Measurements from ENCODE around the gene CAMKK1. TPM values are rescaled to one million over a fixed set of nuclear protein-coding genes. Genes with fewer than 3 reads are reported as not detected.

The CAMKK1 gene
- polyA plus RNA-seq, 1 donor from 2014 or later = 8.9 TPM

DNA sequence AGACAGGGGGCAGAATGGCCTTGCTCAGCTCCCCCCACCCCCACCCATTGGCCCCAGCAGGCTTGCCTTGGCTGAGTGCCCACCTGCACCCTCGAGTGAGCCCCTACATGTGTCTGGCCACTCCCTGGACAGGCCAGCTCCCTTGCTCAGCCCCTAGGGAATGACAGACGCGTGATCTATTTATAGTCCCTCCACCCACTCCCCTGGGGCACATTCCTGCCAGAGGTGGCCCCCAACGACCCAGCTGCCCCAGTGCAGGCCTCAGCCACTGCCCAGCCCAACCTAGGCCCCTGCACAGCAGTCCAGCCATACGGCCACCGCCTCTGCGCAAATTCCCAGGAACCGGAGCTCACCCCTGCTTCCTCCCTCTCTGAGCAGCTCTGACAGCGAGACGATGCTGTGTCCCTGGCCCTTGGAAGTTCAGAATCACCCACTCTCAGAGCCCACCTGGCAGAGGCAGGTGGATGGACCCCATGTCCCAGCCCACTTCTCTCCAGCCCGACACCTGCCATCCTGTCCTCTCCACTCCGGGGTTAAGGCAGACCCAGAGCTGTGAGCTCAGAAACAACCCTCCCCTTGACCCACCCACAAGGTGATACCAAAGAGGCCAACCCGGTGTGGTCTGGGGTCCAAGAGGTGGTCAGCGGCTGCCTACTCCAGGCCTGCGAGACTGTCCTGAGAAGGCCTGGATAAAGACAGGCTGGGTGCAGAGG, 34.9 kb upstream of the CAMKK1 start:
- no peak overlapping the region for H2AFZ ChIP-seq (ENCODE audit: low read depth, low read length)
- H3K9me2 ChIP-seq (ENCODE audit: insufficient read depth, low read length) = no peaks in the 10 kb centered on the region
- H3K4me2 ChIP-seq (ENCODE audit: low read length) = no peak overlapping the region
- no peaks in the 10 kb centered on the region for H3K27me3 ChIP-seq (ENCODE audit: insufficient read depth, low read depth, low read length)
- H3F3A ChIP-seq (ENCODE audit: insufficient read depth, low read length, poor library complexity, severe bottlenecking) = no peaks in the 10 kb centered on the region
- no peaks in the 10 kb centered on the region for H3K9me3 ChIP-seq (ENCODE audit: low read length)
- H3K27ac ChIP-seq (ENCODE audit: low read length) = no peak overlapping the region
- H3K4me3 ChIP-seq (ENCODE audit: low read length) = no peak overlapping the region
- no peak for TF ChIP-seq SMC3 (conservative IDR thresholded peaks at IDR 0.05; ENCODE audit: poor library complexity)
- no peaks in the 10 kb centered on the region for H4K20me1 ChIP-seq (ENCODE audit: insufficient read depth)
- no peaks in the 10 kb centered on the region for H3K79me2 ChIP-seq (replicated peaks; ENCODE audit: insufficient read depth, low read length)
- H3K9ac ChIP-seq (ENCODE audit: low read length) = no peak overlapping the region
- no peaks in the 10 kb centered on the region for H3K36me3 ChIP-seq (ENCODE audit: insufficient read depth, low read length)

DNA sequence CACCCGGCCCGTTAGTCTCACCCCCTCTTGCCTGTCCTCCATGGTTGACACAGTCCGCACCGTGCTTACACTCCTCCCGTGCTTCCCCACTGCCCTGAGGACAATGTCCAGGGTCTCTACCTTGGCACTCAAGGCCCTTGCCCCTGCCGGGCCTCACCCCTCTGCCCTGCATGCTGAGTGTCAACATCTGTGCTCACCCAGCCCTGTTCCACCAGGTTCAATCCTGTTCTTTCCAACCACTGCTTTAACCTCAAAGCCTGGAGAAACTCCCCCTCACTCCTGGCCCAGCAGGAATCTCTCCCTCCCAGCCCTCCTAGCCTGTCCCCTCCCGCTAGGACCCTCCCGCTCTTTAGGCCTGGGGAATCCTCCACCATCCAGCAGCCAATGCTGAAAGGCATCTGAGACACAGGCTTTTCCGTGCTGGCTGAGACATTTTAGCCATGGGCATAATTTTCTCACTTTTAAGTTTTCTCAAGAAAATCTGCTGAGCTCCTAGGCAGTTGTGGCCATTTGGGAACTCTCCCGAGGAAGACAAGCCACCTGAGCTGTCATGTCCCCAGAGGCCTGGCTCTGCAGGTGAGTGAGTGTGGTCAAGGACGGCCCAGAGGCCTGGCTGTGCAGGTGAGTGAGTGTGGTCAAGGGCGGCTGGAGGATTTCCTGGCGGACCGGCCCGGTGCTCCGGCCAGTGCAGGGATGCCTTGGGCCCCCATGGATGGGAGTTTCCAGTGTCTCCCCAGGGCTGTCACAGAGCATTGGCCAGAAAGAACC, 34.2 kb upstream of the CAMKK1 start:
- no peaks in the 10 kb centered on the region for H4K20me1 ChIP-seq (ENCODE audit: insufficient read depth)
- no peak overlapping the region for H2AFZ ChIP-seq (ENCODE audit: low read depth, low read length)
- H3F3A ChIP-seq (ENCODE audit: insufficient read depth, low read length, poor library complexity, severe bottlenecking) = no peaks in the 10 kb centered on the region
- H3K79me2 ChIP-seq (replicated peaks; ENCODE audit: insufficient read depth, low read length) = no peaks in the 10 kb centered on the region
- no peak overlapping the region for H3K4me3 ChIP-seq (ENCODE audit: low read length)
- H3K27me3 ChIP-seq (ENCODE audit: insufficient read depth, low read depth, low read length) = no peaks in the 10 kb centered on the region
- no peaks in the 10 kb centered on the region for H3K36me3 ChIP-seq (ENCODE audit: insufficient read depth, low read length)
- TF ChIP-seq TAF1 (IDR thresholded peaks at IDR 0.05; ENCODE audit: low read depth) (no peak), POLR2AphosphoS5 (IDR thresholded peaks at IDR 0.05) (no peak), SMC3 (conservative IDR thresholded peaks at IDR 0.05; ENCODE audit: poor library complexity) (no peak), EZH2 (IDR thresholded peaks at IDR 0.05; ENCODE audit: borderline replicate concordance, insufficient read depth, low read length, poor library complexity, severe bottlenecking) (no peak), EP300 (conservative IDR thresholded peaks at IDR 0.05; ENCODE audit: poor library complexity, severe bottlenecking) (no peak), RAD21 (conservative IDR thresholded peaks at IDR 0.05) (no peak), MXI1 (conservative IDR thresholded peaks at IDR 0.05; ENCODE audit: poor library complexity, severe bottlenecking) (no peak)
- TF ChIP-seq, protein P1, sequence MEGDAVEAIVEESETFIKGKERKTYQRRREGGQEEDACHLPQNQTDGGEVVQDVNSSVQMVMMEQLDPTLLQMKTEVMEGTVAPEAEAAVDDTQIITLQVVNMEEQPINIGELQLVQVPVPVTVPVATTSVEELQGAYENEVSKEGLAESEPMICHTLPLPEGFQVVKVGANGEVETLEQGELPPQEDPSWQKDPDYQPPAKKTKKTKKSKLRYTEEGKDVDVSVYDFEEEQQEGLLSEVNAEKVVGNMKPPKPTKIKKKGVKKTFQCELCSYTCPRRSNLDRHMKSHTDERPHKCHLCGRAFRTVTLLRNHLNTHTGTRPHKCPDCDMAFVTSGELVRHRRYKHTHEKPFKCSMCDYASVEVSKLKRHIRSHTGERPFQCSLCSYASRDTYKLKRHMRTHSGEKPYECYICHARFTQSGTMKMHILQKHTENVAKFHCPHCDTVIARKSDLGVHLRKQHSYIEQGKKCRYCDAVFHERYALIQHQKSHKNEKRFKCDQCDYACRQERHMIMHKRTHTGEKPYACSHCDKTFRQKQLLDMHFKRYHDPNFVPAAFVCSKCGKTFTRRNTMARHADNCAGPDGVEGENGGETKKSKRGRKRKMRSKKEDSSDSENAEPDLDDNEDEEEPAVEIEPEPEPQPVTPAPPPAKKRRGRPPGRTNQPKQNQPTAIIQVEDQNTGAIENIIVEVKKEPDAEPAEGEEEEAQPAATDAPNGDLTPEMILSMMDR (IDR thresholded peaks at IDR 0.05; ENCODE audit: poor library complexity, severe bottlenecking) = no peak
- TF ChIP-seq, protein P2, sequence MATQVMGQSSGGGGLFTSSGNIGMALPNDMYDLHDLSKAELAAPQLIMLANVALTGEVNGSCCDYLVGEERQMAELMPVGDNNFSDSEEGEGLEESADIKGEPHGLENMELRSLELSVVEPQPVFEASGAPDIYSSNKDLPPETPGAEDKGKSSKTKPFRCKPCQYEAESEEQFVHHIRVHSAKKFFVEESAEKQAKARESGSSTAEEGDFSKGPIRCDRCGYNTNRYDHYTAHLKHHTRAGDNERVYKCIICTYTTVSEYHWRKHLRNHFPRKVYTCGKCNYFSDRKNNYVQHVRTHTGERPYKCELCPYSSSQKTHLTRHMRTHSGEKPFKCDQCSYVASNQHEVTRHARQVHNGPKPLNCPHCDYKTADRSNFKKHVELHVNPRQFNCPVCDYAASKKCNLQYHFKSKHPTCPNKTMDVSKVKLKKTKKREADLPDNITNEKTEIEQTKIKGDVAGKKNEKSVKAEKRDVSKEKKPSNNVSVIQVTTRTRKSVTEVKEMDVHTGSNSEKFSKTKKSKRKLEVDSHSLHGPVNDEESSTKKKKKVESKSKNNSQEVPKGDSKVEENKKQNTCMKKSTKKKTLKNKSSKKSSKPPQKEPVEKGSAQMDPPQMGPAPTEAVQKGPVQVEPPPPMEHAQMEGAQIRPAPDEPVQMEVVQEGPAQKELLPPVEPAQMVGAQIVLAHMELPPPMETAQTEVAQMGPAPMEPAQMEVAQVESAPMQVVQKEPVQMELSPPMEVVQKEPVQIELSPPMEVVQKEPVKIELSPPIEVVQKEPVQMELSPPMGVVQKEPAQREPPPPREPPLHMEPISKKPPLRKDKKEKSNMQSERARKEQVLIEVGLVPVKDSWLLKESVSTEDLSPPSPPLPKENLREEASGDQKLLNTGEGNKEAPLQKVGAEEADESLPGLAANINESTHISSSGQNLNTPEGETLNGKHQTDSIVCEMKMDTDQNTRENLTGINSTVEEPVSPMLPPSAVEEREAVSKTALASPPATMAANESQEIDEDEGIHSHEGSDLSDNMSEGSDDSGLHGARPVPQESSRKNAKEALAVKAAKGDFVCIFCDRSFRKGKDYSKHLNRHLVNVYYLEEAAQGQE (IDR thresholded peaks at IDR 0.05; ENCODE audit: borderline replicate concordance) = no peak
- no peak overlapping the region for H3K27ac ChIP-seq (ENCODE audit: low read length)
- no peaks in the 10 kb centered on the region for H3K9me2 ChIP-seq (ENCODE audit: insufficient read depth, low read length)
- H3K9ac ChIP-seq (ENCODE audit: low read length) = no peak overlapping the region
- no peak overlapping the region for H3K4me2 ChIP-seq (ENCODE audit: low read length)
- no peaks in the 10 kb centered on the region for H3K9me3 ChIP-seq (ENCODE audit: low read length)
